Stomach (tissue), 4 donors: ENCODE data around the gene PDK3.

Experiments used
- POLR2AphosphoS5 ChIP-seq, 3 donors: sonication (generic); formaldehyde crosslinking; IDR thresholded peaks; one replicate each; pipeline ENCODE4 v1.6.1; 2016; ENCODE audit warnings: antibody characterized with exemption in 3 of 3
- TF ChIP-seq, protein P1 (sequence below), 7 experiments: fragments of 450-650 bp in 4 of 7; fragments of 200-600 bp in 3 of 7; sonication (generic) in 3 of 7; IDR thresholded peaks; one replicate each; pipeline ENCODE4 v1.5.1; 2016 to 2019; ENCODE audit warnings: antibody characterized with exemption in 7 of 7, control low read depth in 2 of 7, mild to moderate bottlenecking in 1 of 7

- TF ChIP-seq POLR2AphosphoS5 (IDR thresholded peaks at IDR 0.05), result peak in 2 of 3 donors; percentile 47 to 51
- TF ChIP-seq, protein P1, sequence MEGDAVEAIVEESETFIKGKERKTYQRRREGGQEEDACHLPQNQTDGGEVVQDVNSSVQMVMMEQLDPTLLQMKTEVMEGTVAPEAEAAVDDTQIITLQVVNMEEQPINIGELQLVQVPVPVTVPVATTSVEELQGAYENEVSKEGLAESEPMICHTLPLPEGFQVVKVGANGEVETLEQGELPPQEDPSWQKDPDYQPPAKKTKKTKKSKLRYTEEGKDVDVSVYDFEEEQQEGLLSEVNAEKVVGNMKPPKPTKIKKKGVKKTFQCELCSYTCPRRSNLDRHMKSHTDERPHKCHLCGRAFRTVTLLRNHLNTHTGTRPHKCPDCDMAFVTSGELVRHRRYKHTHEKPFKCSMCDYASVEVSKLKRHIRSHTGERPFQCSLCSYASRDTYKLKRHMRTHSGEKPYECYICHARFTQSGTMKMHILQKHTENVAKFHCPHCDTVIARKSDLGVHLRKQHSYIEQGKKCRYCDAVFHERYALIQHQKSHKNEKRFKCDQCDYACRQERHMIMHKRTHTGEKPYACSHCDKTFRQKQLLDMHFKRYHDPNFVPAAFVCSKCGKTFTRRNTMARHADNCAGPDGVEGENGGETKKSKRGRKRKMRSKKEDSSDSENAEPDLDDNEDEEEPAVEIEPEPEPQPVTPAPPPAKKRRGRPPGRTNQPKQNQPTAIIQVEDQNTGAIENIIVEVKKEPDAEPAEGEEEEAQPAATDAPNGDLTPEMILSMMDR (IDR thresholded peaks at IDR 0.05), result no peak
Measured at GRCh38 chrX:24494647-24495075, 29.6 kb downstream of the PDK3 start.
